HG03558 (cell line): Measurements from ENCODE around the gene ARSG.

Experiments used
- ATAC-seq: cut with Tn5 transposase; IDR thresholded peaks from one replicate; pipeline ENCODE4 v1.9.1; 2021; ENCODE audit warnings: moderate number of reproducible peaks; ENCODE audit not compliant: unreplicated experiment; ENCODE audit errors: extremely low read depth

ARSG gene

DNA sequence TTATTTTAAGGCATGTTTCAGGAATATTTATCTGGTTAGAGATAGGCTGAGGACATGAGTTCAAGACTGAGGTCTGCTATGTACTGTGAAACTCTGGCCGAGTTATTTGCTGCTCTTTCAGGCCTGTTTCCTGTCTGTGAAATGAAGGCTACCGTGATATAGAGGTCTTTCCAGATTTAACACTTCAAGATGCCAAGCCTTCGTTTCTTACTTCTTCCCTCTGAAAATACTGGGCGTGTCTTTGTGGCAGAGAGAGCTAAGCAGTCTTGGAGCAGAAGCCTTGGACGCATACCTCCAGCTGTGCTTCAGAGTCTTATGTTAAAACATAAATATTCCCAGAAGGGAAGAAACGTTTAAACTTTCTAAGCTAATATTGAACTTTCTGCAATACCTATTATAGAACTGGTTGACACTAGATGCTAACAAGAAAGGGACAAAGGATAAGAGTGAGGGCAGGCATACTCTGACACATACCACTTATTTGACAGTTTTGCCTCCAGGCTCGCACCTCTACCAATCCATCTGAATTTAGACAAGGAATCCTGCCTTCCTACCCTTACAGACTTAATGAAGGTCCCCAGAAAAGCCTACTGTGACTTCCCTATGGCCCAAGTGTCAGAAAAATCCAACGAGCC is 148.5 kb downstream of the ARSG start:
- ATAC-seq, result no peak

DNA sequence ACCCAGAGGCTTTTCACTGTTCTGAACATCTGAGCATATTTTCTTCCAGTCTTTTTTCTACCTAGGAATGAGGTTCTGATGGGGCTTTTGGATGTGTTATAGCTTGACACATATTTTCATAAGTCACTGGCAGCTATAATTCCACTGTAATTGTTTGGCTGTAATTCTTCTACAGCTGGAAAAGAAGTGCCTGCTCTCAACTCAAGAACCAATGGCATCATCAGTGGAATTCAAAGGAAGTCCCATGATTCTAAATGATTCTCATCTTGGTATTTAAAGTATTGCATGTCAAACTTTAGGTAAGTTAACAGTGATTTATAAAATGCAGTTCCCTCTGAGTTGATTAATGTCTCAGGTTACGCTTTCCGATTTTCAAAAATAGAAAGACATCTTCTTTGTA is 149.2 kb downstream of the ARSG start:
- no peak for ATAC-seq

DNA sequence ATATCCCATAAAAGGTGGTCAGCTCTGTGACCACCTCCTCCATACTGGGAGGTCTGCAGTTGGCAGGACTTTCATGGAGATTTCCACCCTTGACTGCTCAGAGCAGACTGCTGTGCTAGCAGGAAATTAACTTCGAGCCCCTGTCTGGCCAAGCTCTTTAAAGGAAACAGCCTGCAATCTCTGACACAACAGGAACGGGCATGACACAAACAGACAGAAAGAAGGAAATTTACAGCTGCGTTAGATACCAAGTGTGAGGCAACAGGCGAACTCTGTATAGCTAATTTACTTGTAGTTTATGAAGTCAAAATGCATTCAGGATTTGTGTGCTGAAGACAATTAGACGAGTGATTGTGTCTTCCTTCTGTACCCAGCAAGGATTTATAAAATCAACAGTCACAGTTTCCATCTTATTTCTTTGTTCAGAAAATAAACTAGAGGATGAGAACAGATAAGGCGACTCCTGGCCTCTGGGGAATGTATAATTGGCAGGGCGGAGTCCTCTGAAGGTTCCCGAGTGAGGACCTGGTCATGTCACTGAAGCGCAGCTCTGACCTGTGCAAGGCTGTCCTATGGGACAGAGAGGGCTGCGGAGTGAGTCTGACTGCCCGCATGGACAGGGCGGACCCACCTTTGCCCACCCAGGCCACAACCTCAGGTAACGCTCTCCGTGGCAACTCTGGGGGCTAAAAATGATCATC is 149.9 kb downstream of the ARSG start:
- ATAC-seq, result no peak

DNA sequence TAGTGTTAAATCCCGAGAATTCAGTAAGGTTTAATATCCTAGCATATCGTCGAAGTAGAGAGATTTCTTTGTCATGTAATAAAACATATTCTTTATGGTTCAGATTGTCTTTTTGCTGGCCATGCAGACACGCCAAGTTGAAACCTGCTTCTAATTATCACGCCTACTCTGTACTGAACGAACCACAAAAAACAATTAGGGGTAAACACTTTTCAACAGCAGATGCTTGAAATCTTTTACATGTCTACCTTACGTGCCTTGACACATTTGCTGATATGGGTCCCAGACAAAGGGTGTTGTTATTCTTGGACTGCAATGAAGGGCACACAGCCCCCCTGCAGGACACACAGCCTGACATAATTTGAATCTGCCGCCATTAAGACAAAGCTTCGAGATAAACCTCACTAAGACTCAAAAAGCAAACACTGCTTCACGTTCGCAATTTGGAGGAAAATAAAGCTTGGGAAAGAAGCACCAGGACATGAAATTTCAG is 152.7 kb downstream of the ARSG start:
- no peak for ATAC-seq

DNA sequence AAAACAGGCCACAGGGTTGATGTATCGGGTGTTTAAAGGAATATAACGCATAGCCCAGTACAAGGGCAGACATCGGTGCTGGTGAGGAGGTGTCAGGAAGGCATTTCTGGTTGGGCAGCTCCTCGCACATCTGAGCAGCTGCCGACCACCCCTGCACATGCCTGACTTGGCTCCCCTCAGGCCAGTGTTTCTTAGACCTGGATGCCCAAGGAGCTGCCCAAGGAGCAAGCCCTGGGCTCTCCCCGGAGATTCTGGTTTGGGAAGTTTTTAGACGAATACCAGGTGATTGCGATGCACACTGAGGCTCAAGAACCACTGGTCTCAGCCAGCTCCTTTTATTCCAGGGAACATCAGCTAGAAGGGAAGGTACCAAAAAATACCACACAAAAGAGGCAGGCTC is 154.4 kb downstream of the ARSG start:
- no peak for ATAC-seq

DNA sequence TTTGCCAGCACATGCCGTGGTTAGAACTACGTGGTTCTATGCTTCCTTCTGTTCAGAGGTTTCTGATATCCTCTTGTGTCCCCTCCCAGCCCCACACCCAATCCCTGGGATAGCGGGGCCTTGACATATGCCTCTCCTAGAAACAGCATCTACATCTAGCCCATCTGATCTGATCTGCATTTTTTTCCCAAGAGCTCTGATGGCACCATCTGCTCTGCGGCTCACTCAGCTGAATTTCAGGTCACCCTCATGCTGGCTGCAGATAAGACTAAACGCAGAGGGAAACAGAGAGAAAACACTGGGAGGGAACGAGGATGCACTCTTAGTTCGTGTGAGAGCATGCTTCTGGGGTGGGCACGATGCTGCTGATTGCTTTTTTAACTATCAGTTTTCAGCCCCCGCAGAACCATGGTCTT is 155.3 kb downstream of the ARSG start:
- no peak for ATAC-seq

DNA sequence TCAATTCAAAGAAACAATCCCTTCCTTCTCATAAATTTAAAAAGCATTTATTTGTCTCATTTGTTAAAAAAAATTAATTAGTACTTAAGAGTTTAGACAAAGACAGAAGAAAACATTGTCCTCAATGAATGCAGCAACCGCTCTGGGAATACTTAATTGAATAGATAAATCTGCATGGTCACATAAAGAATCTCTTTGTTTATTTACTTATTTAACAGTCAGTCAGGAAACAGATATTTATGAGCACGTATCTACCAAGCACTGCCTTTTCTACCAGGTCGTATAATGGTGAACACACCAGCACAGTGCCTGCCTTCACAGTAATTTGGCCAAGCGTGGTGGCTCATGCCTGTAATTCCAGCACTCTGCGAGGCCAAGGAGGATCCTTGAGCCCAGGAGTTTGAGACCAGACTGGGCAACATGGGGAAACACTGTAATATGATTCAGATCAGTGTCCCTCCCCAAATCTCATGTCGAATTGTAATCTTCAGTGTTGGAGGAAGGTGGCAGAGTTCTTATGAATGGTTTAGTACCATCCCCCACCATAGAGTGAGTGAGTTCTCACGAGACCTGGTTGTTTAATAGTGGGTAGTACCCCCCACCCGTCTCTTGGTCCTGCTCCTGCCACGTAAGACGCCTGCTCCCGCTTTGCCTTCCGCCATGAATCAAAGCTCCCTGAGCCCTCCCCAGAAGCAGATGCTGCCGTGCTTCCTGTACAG is 157.9 kb downstream of the ARSG start:
- no peak for ATAC-seq

DNA sequence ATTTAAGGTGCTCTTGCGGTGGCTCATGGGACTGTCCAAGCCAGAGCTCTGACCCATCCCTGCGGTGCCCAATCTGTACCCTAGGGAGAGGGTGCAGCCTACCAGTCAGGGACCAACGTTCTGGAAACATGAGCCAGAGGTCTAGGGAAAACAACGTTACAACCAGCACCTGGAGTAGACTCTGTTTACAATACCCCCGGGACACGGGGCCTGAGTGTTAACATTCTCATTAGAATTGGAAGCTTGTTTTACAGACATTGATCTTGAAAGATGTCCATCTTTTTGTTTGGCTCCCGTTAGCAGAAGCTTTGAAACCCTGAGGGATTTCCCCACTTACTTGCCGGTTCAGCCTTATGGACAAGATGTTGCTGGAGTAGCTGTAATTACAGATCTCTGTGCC is 159.1 kb downstream of the ARSG start:
- ATAC-seq, result no peak

DNA sequence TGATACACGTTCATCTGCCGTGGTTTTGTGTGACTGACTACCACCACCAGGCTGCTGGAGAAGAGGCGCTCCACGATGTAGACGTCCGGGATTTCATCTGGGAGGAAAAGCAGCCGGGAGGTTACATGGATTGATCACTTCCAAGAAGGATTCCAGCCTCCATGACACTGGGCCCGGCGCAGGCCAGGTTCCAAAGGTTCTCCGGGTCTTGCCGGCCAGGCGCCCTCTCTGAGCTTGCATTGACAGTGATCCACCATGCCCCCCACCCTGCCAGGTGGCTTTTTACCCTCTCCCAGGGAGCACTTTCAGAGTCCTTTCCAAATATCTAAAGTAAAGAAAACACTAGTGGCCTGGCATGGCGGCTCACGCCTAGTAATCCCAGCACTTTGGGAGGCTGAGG is 159.5 kb downstream of the ARSG start:
- ATAC-seq, result no peak

DNA sequence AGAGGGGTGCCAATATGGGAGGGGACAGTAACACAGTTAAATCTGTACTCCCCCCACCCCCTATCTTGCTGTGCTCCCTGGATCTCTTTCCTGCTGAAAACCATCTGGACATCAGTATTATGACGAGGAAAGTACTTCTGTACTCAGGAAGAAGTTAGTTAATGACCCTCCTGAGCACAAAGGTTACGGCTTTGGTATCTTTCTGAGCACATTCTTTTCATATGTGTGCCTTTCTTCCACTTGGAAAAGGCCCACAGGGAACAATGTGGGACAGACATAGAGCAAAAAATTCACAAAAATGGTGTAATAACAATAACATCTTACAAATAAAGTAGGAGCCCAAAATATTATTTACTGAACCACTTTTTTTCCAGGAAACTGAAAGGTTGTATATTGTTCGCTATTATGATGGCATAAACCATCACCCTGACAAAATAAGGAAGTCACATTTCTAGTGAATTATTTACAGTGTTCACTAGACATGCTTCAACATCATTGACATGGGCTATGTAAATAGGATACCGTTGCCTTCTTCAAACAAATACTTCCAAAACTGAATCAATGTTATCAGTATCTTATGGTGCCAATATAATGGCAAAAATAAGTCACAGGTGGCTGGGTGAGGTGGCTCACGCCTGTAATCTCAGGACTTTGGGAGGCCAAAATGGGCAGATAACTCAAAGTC is 160.5 kb downstream of the ARSG start:
- ATAC-seq, result no peak

DNA sequence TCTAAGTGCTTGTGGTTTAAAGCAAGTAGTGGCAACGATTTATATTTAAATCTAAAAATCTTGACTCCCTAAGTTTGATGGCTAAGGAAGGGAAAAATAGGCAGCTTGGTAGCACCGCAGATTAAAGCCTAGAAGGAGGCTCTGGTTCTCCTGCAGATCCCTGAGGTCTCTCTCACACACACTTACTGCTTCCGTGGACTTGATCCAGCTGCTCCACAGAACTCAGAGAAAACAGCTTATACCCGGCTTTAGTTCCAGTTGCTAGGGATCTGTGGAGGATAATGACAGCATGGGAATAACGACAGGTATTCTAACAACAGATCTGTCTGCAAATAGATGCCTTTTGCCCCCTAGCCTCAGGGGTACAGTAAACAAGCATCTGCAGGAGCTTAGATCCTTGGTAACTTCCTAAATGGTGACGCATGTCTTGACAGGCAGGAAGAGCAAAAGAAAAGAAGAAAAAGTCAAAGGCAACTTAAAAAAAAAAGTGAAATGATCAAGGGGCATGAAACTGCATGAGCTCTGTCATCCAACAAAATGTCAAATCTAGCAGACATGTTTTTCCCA is 161.5 kb downstream of the ARSG start:
- ATAC-seq, result no peak

DNA sequence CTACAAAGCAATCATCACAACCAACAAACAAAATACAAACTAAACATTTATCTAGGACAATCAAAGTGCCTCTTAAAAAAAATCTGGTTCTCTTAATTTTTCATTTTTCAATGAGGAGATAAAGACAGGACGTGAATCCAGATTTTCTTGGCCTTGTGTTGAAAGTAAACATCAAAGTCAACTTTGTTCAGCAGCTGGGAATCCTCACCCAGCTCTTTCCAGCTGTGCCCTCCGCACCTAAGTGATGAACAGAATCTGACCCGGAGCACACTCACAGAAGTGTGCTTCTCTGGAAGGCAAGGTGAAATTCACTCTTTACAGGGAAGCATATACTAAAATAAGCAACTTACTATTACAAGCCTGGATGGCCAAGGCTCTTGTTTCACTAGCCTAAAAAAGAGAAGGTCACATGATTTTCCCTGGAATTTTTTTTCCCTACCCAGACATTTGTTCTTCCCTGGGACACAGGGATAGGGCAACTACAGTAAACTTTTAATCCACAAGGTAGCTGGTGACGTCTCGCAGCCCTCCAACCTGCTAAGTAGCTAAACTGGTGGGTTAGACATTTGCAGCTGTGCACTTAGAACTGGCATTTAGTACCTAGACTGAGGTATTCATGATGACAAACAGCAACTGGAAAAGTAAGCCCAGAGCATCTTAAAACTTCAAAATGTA is 162.8 kb downstream of the ARSG start:
- ATAC-seq, result no peak

DNA sequence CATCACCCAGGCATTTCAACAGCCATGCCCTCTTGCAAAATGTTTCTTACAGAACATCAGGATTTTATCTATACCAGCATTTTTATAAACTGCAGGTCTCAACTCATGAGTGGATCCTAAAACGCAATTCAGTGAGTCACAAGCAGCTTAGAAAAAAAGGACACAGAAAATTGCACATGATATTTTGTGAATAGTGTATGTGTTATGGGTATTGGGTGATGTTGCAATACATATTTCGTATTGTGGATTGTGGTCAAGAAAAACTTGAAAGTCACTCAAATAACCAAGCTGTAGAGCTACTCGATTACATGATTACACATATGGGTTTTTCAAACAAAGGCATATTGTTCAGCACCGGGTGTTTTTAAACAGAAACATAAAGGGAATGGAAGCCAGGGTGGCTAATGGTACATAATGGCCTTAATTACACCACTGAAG is 164.6 kb downstream of the ARSG start:
- ATAC-seq, result no peak

DNA sequence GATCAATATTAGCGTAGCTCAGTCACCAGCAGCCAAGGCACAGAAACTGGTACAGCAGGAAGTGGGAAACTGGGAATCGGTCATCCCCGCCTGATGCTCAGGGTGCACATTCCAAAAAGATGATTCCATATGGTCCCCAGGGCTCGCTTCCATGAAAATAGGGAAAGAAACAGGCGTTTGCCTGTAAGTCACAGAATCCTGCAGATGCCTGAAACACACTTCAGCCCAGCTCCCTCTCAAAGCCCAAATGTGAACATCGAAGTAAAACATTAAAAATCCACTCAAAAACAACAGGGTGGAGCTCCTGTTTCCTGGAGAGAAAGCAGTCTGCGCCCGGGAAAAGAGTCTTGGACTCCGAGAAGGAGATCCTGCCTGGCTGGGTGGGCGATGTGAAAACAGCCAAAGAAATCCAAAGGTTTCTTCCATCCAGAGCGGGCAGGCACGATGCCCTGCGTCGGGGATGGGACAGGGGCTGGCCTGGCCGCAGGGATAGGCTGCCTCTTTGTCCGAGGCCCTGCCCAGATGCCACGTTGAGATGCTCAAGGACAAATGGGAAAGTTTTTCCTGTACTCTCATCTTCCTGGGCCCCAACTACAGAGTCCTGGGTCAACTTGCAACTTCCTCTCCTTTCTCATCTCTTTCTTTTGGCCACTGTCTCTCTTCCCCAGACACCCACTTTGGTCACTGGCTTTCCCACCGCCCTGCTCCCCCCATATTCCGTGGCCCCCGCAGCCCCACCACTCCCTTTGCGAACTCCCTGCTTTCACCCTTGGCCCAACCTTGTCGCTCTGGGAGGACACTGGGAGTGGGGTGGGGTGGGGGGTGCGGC is 165.3 kb downstream of the ARSG start:
- ATAC-seq, result no peak

DNA sequence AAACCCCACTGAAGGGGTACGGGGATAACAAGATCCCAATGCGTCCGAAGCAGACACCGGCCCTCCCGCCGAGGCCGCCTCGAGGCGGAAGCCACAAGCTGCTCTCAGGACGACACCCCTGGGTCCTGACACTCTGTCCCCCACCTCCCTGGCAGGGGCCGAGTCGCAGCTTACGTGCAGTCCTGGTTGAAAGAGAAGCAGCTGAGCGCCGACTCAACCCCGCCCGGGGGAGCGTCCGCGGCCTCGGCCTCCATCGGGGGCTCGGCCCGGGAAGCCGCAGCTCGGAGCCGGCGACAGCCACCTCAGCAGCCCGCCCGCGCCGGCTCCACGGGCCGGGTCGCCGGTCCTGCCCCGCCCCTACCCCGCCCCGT is 165.9 kb downstream of the ARSG start, which contains the start of gene WIPI1:
Gene WIPI1, minus strand, starts transcription at position 329 of the 371 bp plus-strand sequence. Its CDS starts 75 bp downstream, at position 254.
- peak; percentile 3 for ATAC-seq

DNA sequence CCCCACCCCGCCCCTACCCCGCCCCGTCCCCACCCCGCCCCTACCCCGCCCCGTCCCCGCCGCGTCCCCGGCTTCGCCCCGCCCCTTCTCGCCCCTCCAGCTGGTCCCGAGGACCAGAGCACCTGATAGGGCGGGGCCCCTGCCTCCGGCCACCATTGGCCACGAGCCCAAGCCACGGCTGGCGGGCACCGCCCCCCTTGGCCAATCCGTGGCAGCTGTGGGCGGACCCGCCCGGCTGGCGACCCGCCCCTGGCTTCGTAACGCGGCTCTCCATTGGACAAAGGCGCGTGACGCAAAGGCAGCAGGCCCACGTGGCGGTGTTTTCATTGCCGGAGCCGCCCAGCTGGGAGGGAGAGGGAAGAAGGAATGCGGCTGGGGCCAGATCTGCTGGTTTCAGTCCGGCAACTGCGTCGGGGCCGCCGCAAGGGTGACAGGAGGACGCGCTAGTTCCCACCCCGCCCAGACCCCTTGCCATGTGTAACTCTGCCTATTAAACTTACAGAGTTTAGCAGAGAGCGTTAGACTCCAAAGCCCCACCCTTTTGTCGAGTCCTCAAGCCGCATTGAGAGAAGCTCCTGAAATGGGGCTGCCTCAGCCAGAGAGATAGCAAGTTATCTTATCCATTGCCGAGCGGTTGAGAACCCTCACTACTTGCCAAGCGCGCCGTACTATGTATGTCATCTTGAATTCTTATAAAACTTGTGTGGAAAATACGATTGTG is 166.4 kb downstream of the ARSG start:
- ATAC-seq, result peak; percentile 43

DNA sequence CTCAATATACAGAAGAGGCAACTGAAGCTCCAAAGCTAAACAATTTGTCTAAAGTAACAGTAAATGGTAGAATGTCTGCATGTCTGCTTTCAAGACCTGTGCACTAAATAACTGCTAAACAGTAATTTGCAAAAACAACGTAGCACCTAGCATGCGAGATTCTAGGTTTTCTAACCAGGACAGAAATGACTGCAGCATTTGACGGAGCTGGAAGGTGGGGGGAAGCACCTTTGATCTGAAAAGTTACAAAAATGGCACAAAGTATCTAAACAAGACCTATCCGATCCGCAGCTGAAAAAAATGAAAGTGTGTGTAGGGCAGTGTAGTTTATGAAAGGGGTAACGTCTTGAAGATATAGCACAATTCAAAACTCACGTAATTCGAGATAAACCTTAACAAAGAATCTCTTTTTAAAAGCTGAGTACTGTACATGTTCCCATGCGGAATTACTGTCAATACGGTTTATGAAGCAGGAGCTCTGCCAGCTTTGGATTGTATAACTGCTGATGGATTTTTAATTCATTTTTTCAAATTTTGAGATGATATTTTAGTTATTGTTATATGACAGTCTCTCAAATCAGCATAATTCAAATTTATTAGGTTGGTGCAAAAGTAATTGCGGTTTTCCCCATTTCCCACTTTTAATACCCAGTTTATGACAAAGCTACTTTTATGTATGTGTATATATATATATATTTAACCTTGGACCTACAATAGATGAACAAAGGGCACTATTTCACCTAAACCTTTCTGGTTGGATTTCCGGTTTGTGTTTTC is 167.2 kb downstream of the ARSG start:
- ATAC-seq, result no peak
